Measurements from ENCODE around the gene EXOG. TPM values are rescaled to one million over a fixed set of nuclear protein-coding genes. Genes with fewer than 3 reads are reported as not detected.

The EXOG gene
- total RNA-seq (2021; ENCODE audit: unreplicated experiment) = 12.5 TPM
- 2.9 TPM for polyA plus RNA-seq (2012; ENCODE audit: insufficient read length)
- Bru-seq, nascent RNA = percentile 69 among the genes with signal in this experiment
- BruChase-seq, experiment 1, labeled RNA remaining after a 2-hour chase = percentile 74 among the genes with signal in this experiment
- BruChase-seq, experiment 2, labeled RNA remaining after a 6-hour chase = percentile 67 among the genes with signal in this experiment
- long read RNA-seq, partial matches to known transcripts = 0 of 18 reads
- long read RNA-seq, other reads (novel, unspliced or antisense) = 12 of 18 reads

- Histone ChIP-seq H3K36me3 (ENCODE audit: control insufficient read depth, insufficient read depth, low read length) (no peaks in the 10 kb centered on the region), H3K27me3 (ENCODE audit: control insufficient read depth, insufficient read depth, low read length) (no peaks in the 10 kb centered on the region), H3K9me3 (ENCODE audit: control insufficient read depth, insufficient read depth, low read depth, low read length) (no peaks in the 10 kb centered on the region), H3K27ac (ENCODE audit: low read length) (peak within 1 kb of the TSS; percentile 82), H3K4me1 (ENCODE audit: control insufficient read depth, insufficient read depth, low read length) (peaks cover 5% of the 10 kb centered on the region; the same call in 1 of the 2 replicates), H3K4me3 (ENCODE audit: low read depth in 2 of 2, low read length in 2 of 2) (peak within 1 kb of the TSS; percentile 75 to 87)
- intact Hi-C loops (cut with micrococcal nuclease; ENCODE audit: unreplicated experiment) (no loop called here), in situ Hi-C loops (cut with HindIII; ENCODE audit: low pct_unique_long_range_greater_than_20kb, low sequenced_read_pairs) (no loop called here)
- peak; percentile 62 for TF ChIP-seq POLR2AphosphoS5 (IDR thresholded peaks at IDR 0.05; ENCODE audit: low read depth, low read length)
- TF ChIP-seq TCF7L2 (IDR thresholded peaks at IDR 0.05; ENCODE audit: low read depth, low read length) = no peak
- no peak for TF ChIP-seq REST (IDR thresholded peaks at IDR 0.05; ENCODE audit: insufficient read depth in 1 of 2, low read depth in 2 of 2, low read length in 1 of 2)
- TF ChIP-seq SIN3A (IDR thresholded peaks at IDR 0.05; ENCODE audit: borderline replicate concordance, insufficient read depth, low read depth, low read length) = 0 out of 2 replicates have a peak, but pooled peaks have one; percentile 42
- TF ChIP-seq, protein P1, sequence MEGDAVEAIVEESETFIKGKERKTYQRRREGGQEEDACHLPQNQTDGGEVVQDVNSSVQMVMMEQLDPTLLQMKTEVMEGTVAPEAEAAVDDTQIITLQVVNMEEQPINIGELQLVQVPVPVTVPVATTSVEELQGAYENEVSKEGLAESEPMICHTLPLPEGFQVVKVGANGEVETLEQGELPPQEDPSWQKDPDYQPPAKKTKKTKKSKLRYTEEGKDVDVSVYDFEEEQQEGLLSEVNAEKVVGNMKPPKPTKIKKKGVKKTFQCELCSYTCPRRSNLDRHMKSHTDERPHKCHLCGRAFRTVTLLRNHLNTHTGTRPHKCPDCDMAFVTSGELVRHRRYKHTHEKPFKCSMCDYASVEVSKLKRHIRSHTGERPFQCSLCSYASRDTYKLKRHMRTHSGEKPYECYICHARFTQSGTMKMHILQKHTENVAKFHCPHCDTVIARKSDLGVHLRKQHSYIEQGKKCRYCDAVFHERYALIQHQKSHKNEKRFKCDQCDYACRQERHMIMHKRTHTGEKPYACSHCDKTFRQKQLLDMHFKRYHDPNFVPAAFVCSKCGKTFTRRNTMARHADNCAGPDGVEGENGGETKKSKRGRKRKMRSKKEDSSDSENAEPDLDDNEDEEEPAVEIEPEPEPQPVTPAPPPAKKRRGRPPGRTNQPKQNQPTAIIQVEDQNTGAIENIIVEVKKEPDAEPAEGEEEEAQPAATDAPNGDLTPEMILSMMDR (IDR thresholded peaks at IDR 0.05) = peak; percentile 93
- TSS peak; percentile 66 for BruUV-seq (replicated peaks)
- ChIA-PET POLR2A (interaction anchor here (0.5 to 0.6 kb wide), 2 partner anchors 13 to 521 kb away, joined by 5 to 8 read pairs; no protein-coding TSS in a partner anchor), CTCF (interaction anchor here (0.6 to 1.5 kb wide), 5 partner anchors 21 to 504 kb away, joined by 3 to 9 read pairs (median 5); no protein-coding TSS in a partner anchor)
- peak; percentile 38 for DNase-seq (ENCODE audit: low read depth, low spot score)
- ATAC-seq = peak; percentile 99
Measured at GRCh38 chr3:38496131-38496910, at the start of gene EXOG. EXOG (plus strand) TSS chr3:38496340; CDS start chr3:38496368, 28 bp downstream.

DNA sequence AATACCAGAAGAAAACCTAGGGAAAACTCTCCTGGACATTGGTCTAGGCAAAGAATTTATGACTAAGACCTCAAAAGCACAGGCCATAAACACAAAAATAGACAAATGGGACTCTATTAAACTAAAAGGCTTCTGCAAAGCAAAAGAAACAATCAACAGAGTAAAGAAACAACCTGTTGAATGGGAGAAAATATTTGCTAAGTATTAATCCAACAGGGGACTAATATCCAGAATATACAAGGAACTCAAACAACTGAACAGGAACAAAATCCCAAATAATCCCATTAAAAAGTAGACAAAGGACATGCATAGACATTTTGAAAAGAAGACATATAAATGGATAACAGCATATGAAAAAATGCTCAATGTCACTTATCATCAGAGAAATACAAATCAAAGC is 49.3 kb upstream of the EXOG start:
- ChIA-PET POLR2A (no interaction called here), CTCF (no interaction called here)
- H3K9me3 ChIP-seq (ENCODE audit: control insufficient read depth, insufficient read depth, low read depth, low read length) = no peaks in the 10 kb centered on the region
- H3K4me1 ChIP-seq (ENCODE audit: control insufficient read depth, insufficient read depth, low read length) = no peaks in the 10 kb centered on the region
- H3K27ac ChIP-seq (ENCODE audit: low read length) = no peak overlapping the region
- H3K4me3 ChIP-seq (ENCODE audit: low read depth in 2 of 2, low read length in 2 of 2) = no peak overlapping the region
- no peaks in the 10 kb centered on the region for H3K27me3 ChIP-seq (ENCODE audit: control insufficient read depth, insufficient read depth, low read length)
- H3K36me3 ChIP-seq (ENCODE audit: control insufficient read depth, insufficient read depth, low read length) = no peaks in the 10 kb centered on the region
- ATAC-seq = no peak
- intact Hi-C loops (cut with micrococcal nuclease; ENCODE audit: unreplicated experiment) (no loop called here), in situ Hi-C loops (cut with HindIII; ENCODE audit: low pct_unique_long_range_greater_than_20kb, low sequenced_read_pairs) (no loop called here)
- no TSS peak for BruUV-seq (replicated peaks)
- DNase-seq (ENCODE audit: low read depth, low spot score) = no peak
- TF ChIP-seq SIN3A (IDR thresholded peaks at IDR 0.05; ENCODE audit: borderline replicate concordance, insufficient read depth, low read depth, low read length) (no peak), TCF7L2 (IDR thresholded peaks at IDR 0.05; ENCODE audit: low read depth, low read length) (no peak), POLR2AphosphoS5 (IDR thresholded peaks at IDR 0.05; ENCODE audit: low read depth, low read length) (no peak), REST (IDR thresholded peaks at IDR 0.05; ENCODE audit: insufficient read depth in 1 of 2, low read depth in 2 of 2, low read length in 1 of 2) (no peak)
- TF ChIP-seq, protein P1 (IDR thresholded peaks at IDR 0.05) = no peak
